Smooth muscle cell (in vitro differentiated cells): ENCODE measurements around the gene ANK3. TPM values are rescaled to one million over a fixed set of nuclear protein-coding genes. Genes with fewer than 3 reads are reported as not detected.

Experiments used
- DNase-seq: peaks from one replicate; lab custom pipeline; 2025; ENCODE audit not compliant: unreplicated experiment; lab: John Stamatoyannopoulos, UW
- H2AFZ ChIP-seq: fragments of 200-600 bp; sonication (generic); 2 replicates; pipeline ENCODE4 v1.6.0; 2016; ENCODE audit warnings: antibody characterized with exemption, low read depth, mild to moderate bottlenecking
- H3F3A ChIP-seq: fragments of 200-600 bp; sonication (generic); 2 replicates; pipeline ENCODE4 v1.6.0; 2017; ENCODE audit warnings: antibody characterized with exemption, low read depth
- H3K27ac ChIP-seq: fragments of 200-600 bp; sonication (generic); 2 replicates; pipeline ENCODE4 v1.5.1; 2016; ENCODE audit warnings: low read depth, mild to moderate bottlenecking
- H3K27me3 ChIP-seq: fragments of 200-600 bp; sonication (generic); 2 replicates; pipeline ENCODE4 v1.6.1; 2016; ENCODE audit warnings: low read depth, mild to moderate bottlenecking
- H3K36me3 ChIP-seq: fragments of 200-600 bp; sonication (generic); 2 replicates; pipeline ENCODE4 v1.5.1; 2016; ENCODE audit warnings: low read depth
- H3K4me1 ChIP-seq: fragments of 200-600 bp; sonication (generic); 2 replicates; pipeline ENCODE4 v1.5.1; 2016; ENCODE audit warnings: low read depth
- H3K4me2 ChIP-seq: fragments of 200-600 bp; sonication (generic); 2 replicates; pipeline ENCODE4 v1.6.0; 2016; ENCODE audit warnings: mild to moderate bottlenecking
- H3K4me3 ChIP-seq: fragments of 200-600 bp; sonication (generic); 2 replicates; pipeline ENCODE4 v1.5.1; 2016; ENCODE audit warnings: mild to moderate bottlenecking
- H3K79me2 ChIP-seq: fragments of 200-600 bp; sonication (generic); 2 replicates; pipeline ENCODE4 v1.6.0; 2016; ENCODE audit warnings: low read depth, mild to moderate bottlenecking
- H3K9ac ChIP-seq: fragments of 200-600 bp; sonication (generic); 2 replicates; pipeline ENCODE4 v1.6.0; 2016; ENCODE audit warnings: low read depth
- H3K9me3 ChIP-seq: fragments of 200-600 bp; sonication (generic); replicated peaks from 2 replicates; pipeline ENCODE4 v1.5.1; 2016; ENCODE audit warnings: low read depth
- H4K20me1 ChIP-seq: fragments of 200-600 bp; sonication (generic); 2 replicates; pipeline ENCODE4 v1.6.0; 2016; ENCODE audit warnings: low read depth
- WGBS: methylation state at CpG from one replicate; pipeline ENCODE4 v1.1.7; 2016; ENCODE audit warnings: low lambda C conversion rate; 5-methylcytosine and 5-hydroxymethylcytosine counted together
- polyA plus RNA-seq: library from polyadenylated mRNA; unstranded; fragments of >200 nt; fragmentation: Nextera tagmentation; extraction: Ambion mirVana; gene quantifications from 2 replicates; pipeline ENCODE4 v1.2.1, GENCODE V29; 2016
- total RNA-seq: library from RNA; depleted of rRNA; stranded (reverse); fragments of >200 nt; gene quantifications from 2 replicates; pipeline ENCODE4 v1.2.3, GENCODE V29; 2014
- TF ChIP-seq, protein P1 (sequence below): fragments of 200-600 bp; sonication (generic); IDR thresholded peaks from 2 replicates; pipeline ENCODE4 v1.5.1; 2017; ENCODE audit warnings: borderline replicate concordance, mild to moderate bottlenecking, antibody characterized with exemption; ENCODE audit not compliant: insufficient read depth, poor library complexity, severe bottlenecking

The ANK3 gene
- total and polyA plus RNA-seq, 2 experiments from 2014 or later = 28.2 to 85.5 TPM

DNA sequence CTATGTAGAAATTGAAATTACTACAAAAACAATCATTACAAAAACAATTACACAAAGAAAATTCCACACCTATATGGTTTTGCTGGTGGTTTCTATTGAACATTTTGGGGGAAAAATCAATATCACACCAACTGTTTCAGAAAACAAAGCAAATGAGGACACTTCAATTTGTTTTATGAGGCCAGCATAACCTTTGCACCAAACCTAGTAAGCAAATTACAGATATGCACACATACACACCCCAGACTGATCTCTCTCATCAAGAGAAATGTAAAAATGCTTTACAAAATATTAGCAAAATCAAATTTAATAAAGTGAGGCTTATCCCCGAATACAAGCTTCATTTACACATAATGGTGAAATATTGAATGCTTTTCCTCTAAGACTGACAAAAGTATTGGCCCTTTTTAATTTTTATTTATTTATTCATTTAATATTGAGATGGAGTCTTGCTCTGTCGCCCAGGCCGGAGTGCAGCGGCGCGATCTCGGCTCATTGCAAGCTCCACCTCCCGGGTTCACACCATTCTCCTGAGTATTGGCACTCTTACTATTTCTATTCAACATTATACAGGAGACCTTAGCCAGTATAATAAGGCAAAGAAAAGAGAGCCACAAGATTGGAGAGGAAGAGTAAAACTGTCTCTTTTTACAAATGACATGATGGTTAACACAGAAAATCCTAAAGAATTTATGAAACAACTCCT, 13.6 kb upstream of the ANK3 start:
- H3K4me1 ChIP-seq = no peaks in the 10 kb centered on the region
- no peak overlapping the region for H2AFZ ChIP-seq
- TF ChIP-seq, protein P1, sequence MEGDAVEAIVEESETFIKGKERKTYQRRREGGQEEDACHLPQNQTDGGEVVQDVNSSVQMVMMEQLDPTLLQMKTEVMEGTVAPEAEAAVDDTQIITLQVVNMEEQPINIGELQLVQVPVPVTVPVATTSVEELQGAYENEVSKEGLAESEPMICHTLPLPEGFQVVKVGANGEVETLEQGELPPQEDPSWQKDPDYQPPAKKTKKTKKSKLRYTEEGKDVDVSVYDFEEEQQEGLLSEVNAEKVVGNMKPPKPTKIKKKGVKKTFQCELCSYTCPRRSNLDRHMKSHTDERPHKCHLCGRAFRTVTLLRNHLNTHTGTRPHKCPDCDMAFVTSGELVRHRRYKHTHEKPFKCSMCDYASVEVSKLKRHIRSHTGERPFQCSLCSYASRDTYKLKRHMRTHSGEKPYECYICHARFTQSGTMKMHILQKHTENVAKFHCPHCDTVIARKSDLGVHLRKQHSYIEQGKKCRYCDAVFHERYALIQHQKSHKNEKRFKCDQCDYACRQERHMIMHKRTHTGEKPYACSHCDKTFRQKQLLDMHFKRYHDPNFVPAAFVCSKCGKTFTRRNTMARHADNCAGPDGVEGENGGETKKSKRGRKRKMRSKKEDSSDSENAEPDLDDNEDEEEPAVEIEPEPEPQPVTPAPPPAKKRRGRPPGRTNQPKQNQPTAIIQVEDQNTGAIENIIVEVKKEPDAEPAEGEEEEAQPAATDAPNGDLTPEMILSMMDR = no peak
- H4K20me1 ChIP-seq = peaks cover 11% of the 10 kb centered on the region
- no peaks in the 10 kb centered on the region for H3K79me2 ChIP-seq
- no peak overlapping the region for H3K4me2 ChIP-seq
- H3K9ac ChIP-seq = no peak overlapping the region
- no peaks in the 10 kb centered on the region for H3K27me3 ChIP-seq
- 89% methylated on average over 8 of the region's 8 CpGs for WGBS
- H3K9me3 ChIP-seq = no peaks in the 10 kb centered on the region
- no peaks in the 10 kb centered on the region for H3K36me3 ChIP-seq
- no peak overlapping the region for H3K27ac ChIP-seq
- no peaks in the 10 kb centered on the region for H3F3A ChIP-seq
- no peak for DNase-seq
- no peak overlapping the region for H3K4me3 ChIP-seq

DNA sequence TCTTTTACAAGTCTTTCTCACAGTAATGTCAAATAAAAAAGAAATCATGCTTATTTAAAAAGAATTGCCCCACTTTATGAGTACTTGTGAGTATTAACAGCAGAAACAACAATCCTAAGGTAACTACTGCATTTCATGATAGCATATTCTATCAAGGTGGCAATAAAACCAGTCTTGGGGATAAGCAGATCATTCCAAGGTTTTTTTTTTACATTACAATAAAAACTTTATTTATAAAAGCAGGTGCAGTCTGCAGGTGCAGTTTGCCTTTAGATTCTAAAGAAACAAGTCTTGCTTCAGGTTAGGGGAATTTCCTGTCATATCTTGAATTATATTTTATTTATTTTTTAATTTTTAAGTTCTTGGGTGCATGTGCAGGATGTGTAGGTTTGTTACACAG, 10.7 kb upstream of the ANK3 start:
- no peaks in the 10 kb centered on the region for H3K4me1 ChIP-seq
- no peak overlapping the region for H3K27ac ChIP-seq
- no peaks in the 10 kb centered on the region for H3F3A ChIP-seq
- DNase-seq = no peak
- H3K79me2 ChIP-seq = no peaks in the 10 kb centered on the region
- H3K4me2 ChIP-seq = no peak overlapping the region
- TF ChIP-seq, protein P1 = no peak
- H3K4me3 ChIP-seq = no peak overlapping the region
- no peak overlapping the region for H2AFZ ChIP-seq
- H4K20me1 ChIP-seq = peaks cover 11% of the 10 kb centered on the region
- no peaks in the 10 kb centered on the region for H3K27me3 ChIP-seq
- H3K9me3 ChIP-seq = no peaks in the 10 kb centered on the region
- no peaks in the 10 kb centered on the region for H3K36me3 ChIP-seq
- H3K9ac ChIP-seq = no peak overlapping the region

DNA sequence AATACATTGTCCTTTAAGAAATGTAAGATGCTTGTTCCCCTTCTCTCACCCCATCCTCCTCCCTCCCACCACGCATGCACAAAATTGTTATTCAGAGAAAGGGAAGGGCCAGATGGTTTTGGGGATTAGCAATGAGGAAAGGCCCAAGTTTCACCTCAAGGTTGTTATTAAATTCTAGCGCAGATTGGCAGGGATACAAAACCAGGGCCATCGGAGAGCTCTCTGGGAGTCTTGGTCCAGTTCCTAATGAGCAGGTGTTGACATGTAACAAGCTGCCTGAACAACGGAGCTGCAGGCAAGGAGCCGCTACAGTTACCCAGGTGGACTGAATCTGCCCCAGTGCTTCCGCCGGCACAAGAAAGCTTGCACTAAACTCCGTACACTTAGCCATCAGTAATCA, 9.7 kb upstream of the ANK3 start:
- Histone ChIP-seq H3K4me1 (no peaks in the 10 kb centered on the region), H3K4me3 (no peak overlapping the region), H3K4me2 (no peak overlapping the region), H3K27me3 (no peaks in the 10 kb centered on the region), H3K9me3 (no peaks in the 10 kb centered on the region), H3K27ac (no peak overlapping the region), H3K36me3 (no peaks in the 10 kb centered on the region), H3K9ac (no peak overlapping the region), H3F3A (no peaks in the 10 kb centered on the region), H4K20me1 (peaks cover 11% of the 10 kb centered on the region), H3K79me2 (no peaks in the 10 kb centered on the region), H2AFZ (no peak overlapping the region)
- TF ChIP-seq, protein P1 = no peak
- 88% methylated on average over 8 of the region's 8 CpGs for WGBS
- no peak for DNase-seq

DNA sequence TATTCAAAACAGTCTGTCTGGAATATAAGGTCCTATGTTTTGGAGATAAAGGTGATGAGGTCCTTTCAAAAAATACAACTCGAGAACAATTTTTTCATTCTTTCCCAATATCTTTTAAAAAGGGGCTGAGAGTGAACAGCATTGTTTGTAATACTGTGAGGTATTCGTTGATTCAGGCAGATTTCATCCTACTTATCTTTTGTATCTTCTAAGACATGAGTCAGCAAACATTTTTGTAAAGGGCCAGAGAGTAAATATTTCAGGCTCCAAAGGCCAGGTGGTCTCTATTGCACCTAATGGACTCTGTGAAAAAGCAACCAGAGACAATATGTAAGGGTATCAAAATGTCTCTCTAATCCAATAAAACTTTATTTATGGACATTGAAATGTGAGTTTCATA, 8.1 kb upstream of the ANK3 start:
- WGBS = 81% methylated on average over 2 of the region's 2 CpGs

More for the DNA sequence above, 8.1 kb upstream of the ANK3 start:
- Histone ChIP-seq H3K4me2 (no peak overlapping the region), H3K4me1 (no peaks in the 10 kb centered on the region), H3F3A (no peaks in the 10 kb centered on the region), H3K9me3 (no peaks in the 10 kb centered on the region), H3K9ac (no peak overlapping the region), H3K36me3 (no peaks in the 10 kb centered on the region), H2AFZ (no peak overlapping the region), H3K79me2 (no peaks in the 10 kb centered on the region), H4K20me1 (peaks cover 14% of the 10 kb centered on the region), H3K4me3 (no peak overlapping the region), H3K27me3 (no peaks in the 10 kb centered on the region), H3K27ac (no peak overlapping the region)
- TF ChIP-seq, protein P1 = no peak
- DNase-seq = no peak
